GM19324 (cell line): Measurements from ENCODE around the gene ERBIN.

Experiments
- ATAC-seq: cut with Tn5 transposase; IDR thresholded peaks from one replicate; pipeline ENCODE4 v1.9.1; 2021; ENCODE audit warnings: mild to moderate bottlenecking, moderate library complexity; ENCODE audit not compliant: unreplicated experiment, low FRiP score

Gene ERBIN

GRCh38 chr5:65916066-65916465 is 10.3 kb upstream of the ERBIN start:
- no peak for ATAC-seq

DNA sequence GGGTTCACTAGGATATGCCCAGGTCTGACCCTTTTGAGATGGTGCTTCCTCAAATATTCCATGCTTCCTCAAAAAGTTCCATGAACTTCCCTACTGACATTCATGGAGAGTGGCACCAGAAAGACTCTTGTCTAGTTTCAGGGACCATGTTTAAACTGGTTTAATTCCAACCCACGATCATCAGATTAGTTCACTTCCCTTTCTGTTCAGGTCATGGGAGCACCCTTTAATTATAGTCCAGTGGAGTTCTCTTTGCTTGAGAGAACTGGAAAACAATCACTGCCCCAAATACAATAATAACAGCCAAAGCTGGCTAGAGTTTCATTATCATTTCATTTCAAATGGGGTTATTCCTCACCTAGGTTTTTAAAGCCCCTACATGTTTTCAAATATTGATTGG is 9.7 kb upstream of the ERBIN start:
- ATAC-seq = no peak

DNA sequence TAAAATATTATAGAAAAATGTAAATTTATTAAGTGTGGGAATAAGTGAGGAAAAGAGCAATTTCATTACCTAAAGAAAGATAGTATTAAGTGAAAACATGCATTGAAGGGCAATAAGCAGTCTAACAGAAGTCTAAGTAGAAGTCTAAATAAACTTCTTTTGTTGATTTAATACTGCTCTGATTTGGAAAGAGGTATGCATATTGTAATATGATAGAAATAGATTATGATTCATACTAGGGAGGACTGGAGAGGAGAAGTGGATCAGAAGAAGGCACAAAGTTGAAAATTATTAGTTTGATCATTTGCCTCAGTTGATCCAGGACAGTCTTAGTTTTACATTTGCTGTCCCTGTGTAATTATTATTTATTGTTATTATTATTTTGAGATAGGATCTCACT is 6.6 kb upstream of the ERBIN start:
- ATAC-seq = no peak

- no peak for ATAC-seq
Observed at GRCh38 chr5:65923339-65923738, 3.0 kb upstream of the ERBIN start.

DNA sequence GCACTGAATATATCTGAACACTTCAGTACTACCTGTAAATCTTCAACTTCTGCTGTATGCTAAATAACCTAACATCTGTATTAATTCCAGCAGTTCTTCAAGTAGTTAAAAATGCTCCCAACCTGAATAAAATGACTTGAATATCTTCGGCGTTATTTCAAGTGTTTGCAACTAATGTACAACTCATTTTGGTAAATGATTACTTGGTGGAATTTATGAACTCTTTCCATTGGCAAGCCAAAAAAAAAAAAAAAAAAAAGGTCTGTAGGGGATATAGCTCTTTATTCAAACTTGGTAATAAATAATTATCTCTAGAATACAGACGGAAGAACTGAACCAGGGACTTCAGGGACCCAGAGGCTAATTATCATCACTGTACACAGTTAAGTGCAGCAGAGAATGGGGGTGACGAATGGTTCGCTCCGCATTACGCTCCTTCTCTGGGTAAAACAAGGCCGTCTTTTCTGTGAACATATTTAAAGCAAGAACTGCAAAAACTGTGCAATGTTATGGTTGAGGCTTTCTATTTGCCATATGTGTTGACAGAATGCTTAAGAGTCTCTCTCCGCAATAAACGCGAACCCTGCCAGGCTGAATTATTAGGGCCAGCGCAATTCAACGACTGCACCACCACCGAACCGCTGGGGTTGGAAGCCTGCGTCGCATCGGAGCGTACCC is 1.9 kb upstream of the ERBIN start:
- ATAC-seq = no peak

- peak; percentile 47 for ATAC-seq
Observed at GRCh38 chr5:65925044-65925600, 1.3 kb upstream of the ERBIN start.

GRCh38 chr5:65925601-65926275 is 637 bp upstream of the ERBIN start:
- peak; percentile 80 for ATAC-seq

GRCh38 chr5:65926893-65927292 is 518 bp downstream of the ERBIN start:
- ATAC-seq = no peak

DNA sequence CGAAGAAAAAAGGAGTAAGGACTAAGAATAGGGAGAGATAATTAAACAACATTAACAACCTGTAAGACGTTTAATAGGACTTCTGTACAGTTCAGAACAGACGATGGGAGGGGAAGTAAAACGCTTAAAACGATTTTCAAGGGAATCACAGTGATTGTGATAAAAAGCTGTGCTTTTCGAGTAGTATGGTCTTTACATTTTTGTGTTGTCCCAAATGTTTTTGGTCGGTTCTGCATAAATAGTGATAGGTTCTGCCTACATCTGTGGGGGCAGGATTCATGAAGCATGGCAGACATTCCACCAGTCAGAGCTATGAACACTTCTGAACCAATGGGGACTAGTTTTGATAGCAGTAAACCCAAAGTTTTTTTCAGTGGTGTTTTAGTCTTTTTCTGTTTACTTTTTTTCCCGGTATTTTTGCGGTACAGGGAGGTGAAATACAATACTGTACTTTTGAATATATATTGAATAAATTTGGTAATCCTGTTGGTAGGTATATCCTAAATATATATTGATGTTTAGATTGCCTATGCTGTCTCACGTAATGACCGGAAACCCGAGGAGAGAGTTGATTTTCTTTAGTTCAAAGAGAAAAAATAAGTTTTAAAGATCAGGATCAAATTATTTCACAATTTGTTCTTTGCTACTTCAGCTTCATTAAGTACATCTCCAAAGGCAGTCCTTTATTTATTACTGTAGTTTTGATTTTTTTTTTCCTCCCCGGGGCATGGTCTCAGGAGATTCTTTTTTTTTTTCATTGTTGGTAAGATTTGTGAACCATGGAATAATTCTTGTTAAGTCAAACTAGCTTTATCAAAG is 1.3 kb downstream of the ERBIN start:
- ATAC-seq = no peak

DNA sequence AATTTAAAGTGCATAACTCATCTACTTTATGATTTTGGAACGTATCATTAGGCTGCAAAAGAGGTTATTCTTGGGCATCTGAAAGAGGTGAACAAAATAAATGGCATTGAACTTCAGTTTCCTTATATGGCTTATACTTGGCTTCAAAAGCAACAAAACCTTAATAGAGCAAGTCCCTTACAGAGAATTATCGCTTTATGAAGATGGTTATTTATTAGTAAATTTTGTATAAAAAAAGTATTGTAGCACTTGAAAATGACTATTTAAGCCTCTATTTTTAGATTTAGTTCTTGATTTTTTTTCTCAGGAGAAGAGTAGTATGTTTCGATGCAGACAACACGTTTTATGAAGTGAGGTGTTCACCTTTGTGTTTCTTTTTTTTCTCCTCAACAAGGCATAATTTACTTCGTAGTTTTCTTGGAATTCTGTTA is 2.0 kb downstream of the ERBIN start:
- ATAC-seq = no peak

- no peak for ATAC-seq
Observed at GRCh38 chr5:65928860-65929259, 2.5 kb downstream of the ERBIN start.

DNA sequence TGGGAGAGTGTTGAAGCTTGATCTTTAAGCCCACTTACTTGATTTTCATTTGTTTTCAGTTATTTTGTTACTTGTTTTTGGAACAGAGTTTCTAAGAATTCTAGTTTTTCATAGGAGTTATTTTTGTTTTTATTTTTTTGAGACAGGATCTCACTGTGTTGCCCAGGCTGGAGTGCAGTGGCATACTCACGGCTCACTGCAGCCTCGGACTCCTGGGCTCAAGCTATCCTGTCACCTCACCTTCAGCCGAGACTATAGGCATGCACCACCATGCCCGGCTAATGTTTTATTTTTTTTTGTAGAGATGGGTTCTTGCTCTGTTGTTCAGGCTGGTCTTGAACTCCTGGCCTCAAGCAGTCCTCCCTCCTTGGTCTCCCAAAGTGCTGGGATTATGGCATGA is 6.3 kb downstream of the ERBIN start:
- ATAC-seq = no peak

DNA sequence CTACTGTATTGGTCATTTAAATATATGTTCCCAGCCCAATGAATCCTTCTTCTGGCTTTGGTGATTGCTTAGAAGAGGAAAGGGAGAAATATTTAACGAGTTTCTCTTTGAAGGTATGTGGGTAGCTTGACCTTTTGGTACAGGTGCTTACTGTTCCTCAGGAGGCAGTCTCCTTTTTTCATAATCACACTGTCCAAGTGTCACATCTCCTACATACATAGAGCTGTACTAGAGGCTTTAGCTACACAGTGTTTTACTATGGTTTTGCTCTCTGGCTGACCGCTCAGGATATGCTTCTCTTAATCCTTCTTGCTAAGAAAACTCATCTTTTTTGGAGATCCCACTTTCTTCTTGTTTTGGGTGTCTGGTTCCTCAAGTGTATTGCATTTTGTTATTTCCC is 6.9 kb downstream of the ERBIN start:
- ATAC-seq = no peak

GRCh38 chr5:65938256-65938655 is 11.9 kb downstream of the ERBIN start:
- peak; percentile 92 for ATAC-seq

- ATAC-seq = no peak
Observed at GRCh38 chr5:65943771-65944170, 17.4 kb downstream of the ERBIN start.

DNA sequence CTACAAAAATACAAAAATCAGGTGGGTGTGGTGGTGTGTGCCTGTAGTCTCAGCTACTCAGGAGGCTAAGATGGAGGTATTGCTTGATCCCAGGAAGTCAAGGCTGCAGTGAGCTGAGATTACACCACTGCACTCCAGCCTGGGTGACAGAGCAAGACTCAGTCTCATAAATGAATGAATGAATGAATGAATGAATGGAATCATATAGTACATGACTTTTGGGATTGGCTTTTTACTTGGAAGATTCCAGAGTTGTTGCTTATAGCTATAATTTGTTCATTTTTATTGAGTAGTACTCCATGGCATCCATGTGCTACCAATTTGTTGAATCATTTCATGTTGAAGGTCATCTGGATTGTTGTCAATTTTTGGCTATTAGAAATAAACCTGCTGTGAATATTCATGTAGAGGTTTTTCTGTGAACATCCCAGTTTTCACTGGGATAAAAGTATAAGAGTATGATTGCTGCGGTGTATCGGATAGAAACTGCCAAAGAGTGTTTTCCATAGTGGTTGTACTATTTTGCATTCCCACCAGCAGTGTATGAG is 19.9 kb downstream of the ERBIN start:
- ATAC-seq = no peak

DNA sequence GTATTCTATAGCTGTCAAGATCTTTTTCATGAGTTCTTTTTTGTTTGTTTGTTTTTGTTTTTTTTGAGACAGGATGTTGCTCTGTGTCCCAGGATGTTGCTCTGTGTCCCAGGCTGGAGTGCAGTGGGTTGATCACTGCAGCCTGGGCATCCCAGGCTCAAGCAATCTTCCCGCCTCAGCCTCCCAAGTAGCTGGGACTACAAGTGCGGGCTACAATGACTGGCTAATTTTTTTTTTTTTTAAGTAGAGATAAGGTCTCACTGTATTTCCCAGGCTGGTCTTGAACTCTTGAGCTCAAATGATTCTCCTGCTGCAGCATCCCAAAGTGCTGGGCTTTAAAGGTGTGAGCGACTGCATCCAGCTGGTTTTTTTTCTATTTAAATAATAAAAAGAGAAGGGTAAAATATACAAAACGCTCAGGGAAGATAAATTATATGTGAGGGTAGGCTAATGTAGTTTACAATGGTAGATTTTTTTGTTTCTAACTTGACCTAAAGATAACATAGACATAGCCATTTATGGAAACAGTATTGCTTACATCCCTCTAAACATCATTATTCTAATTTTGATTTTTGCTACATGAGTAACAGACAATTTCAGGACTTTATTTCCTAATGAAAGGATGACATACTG is 21.9 kb downstream of the ERBIN start:
- ATAC-seq = no peak

GRCh38 chr5:65951330-65951729 is 25.0 kb downstream of the ERBIN start:
- no peak for ATAC-seq

DNA sequence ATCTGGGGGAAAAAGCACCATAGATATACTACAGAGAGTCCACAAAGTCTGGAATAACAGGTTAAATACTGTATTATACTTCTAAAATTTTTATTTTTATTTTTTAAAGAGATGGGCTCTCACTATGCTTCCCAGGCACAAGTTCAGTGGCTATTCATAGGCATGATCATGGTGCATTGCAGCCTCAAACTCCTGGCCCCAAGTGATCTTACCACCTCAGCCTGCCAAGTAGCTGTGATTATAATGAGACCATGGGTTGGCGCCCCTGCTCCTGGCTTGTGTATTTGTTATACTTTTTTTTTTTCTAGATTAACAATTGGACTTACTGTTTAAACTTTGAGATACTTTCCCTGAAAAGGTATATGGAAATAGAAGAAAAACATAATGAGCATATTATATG is 25.9 kb downstream of the ERBIN start:
- ATAC-seq = no peak

- ATAC-seq = no peak
Observed at GRCh38 chr5:65954200-65954599, 27.8 kb downstream of the ERBIN start.
